H9 (cell line): Measurements from ENCODE around the gene LGALS14. TPM values are rescaled to one million over a fixed set of nuclear protein-coding genes. Genes with fewer than 3 reads are reported as not detected.

Experiments used
- DNase-seq: peaks from one replicate; pipeline ENCODE4 v3.0.0-alpha.2; 2017
- H2AFZ ChIP-seq: one replicate; pipeline ENCODE4 v1.6.1; 2013; ENCODE audit warnings: mild to moderate bottlenecking, low read length, control low read depth, moderate library complexity
- H2AK5ac ChIP-seq: 2 replicates; pipeline ENCODE4 v1.6.1; 2013; ENCODE audit warnings: low read length, control low read depth, mixed read lengths; ENCODE audit not compliant: insufficient read length
- H2BK120ac ChIP-seq: one replicate; pipeline ENCODE4 v1.6.1; 2013; ENCODE audit warnings: low read depth, mild to moderate bottlenecking, low read length, control low read depth, inconsistent platforms; ENCODE audit not compliant: poor library complexity, severe bottlenecking
- H2BK12ac ChIP-seq: 2 replicates; pipeline ENCODE4 v1.6.1; 2013; ENCODE audit warnings: low read length, control low read depth, mixed read lengths, low read depth; ENCODE audit not compliant: insufficient read length
- H2BK15ac ChIP-seq: 2 replicates; pipeline ENCODE4 v1.6.1; 2013; ENCODE audit warnings: low read depth, low read length, control low read depth
- H2BK20ac ChIP-seq: one replicate; pipeline ENCODE4 v1.6.1; 2013; ENCODE audit warnings: low read depth, mild to moderate bottlenecking, low read length, control low read depth, inconsistent platforms; ENCODE audit not compliant: poor library complexity, severe bottlenecking
- H2BK5ac ChIP-seq: 2 replicates; pipeline ENCODE4 v1.6.1; 2013; ENCODE audit warnings: low read length, control low read depth, mixed read lengths; ENCODE audit not compliant: insufficient read length
- H3K14ac ChIP-seq: 2 replicates; pipeline ENCODE4 v1.6.1; 2013; ENCODE audit warnings: low read length, control low read depth; ENCODE audit not compliant: insufficient read depth
- H3K18ac ChIP-seq: 2 replicates; pipeline ENCODE4 v1.6.1; 2013; ENCODE audit warnings: low read depth, mild to moderate bottlenecking, mixed read lengths, low read length, control low read depth; ENCODE audit not compliant: insufficient read length
- H3K23ac ChIP-seq: 2 replicates; pipeline ENCODE4 v1.6.1; 2013; ENCODE audit warnings: low read length, control low read depth, mixed read lengths, low read depth; ENCODE audit not compliant: insufficient read length
- H3K23me2 ChIP-seq: 2 replicates; pipeline ENCODE4 v1.6.1; 2013; ENCODE audit warnings: low read depth, mild to moderate bottlenecking, mixed read lengths, low read length, control low read depth; ENCODE audit not compliant: insufficient read length, poor library complexity, severe bottlenecking
- H3K27ac ChIP-seq: 2 replicates; pipeline ENCODE4 v1.5.1; 2013; ENCODE audit warnings: low read length, control low read depth, mixed read lengths, low read depth; ENCODE audit not compliant: insufficient read length
- H3K27me3 ChIP-seq: 2 replicates; pipeline ENCODE4 v1.6.1; 2013; ENCODE audit warnings: low read length, control low read depth, inconsistent platforms; ENCODE audit not compliant: insufficient read depth
- H3K4ac ChIP-seq: 2 replicates; pipeline ENCODE4 v1.6.1; 2013; ENCODE audit warnings: low read depth, mild to moderate bottlenecking, control low read depth, inconsistent platforms, low read length, moderate library complexity
- H3K4me1 ChIP-seq: 2 replicates; pipeline ENCODE4 v1.6.1; 2013; ENCODE audit warnings: low read length, control low read depth, inconsistent platforms; ENCODE audit not compliant: insufficient read depth
- H3K4me2 ChIP-seq: 2 replicates; pipeline ENCODE4 v1.6.1; 2013; ENCODE audit warnings: low read length, control low read depth, mixed read lengths; ENCODE audit not compliant: insufficient read length, insufficient read depth
- H3K56ac ChIP-seq: 2 replicates; pipeline ENCODE4 v1.6.1; 2013; ENCODE audit warnings: low read depth, mild to moderate bottlenecking, mixed read lengths, low read length, control low read depth; ENCODE audit not compliant: insufficient read length
- H3K79me1 ChIP-seq: 2 replicates; pipeline ENCODE4 v1.6.1; 2013; ENCODE audit warnings: low read depth, mild to moderate bottlenecking, moderate library complexity, low read length, control low read depth, inconsistent platforms; ENCODE audit not compliant: insufficient read depth, poor library complexity, severe bottlenecking
- H3K79me2 ChIP-seq: 2 replicates; pipeline ENCODE4 v1.6.1; 2013; ENCODE audit warnings: low read length, control low read depth, inconsistent platforms; ENCODE audit not compliant: insufficient read depth
- H3K9ac ChIP-seq: 2 replicates; pipeline ENCODE4 v1.6.1; 2013; ENCODE audit warnings: low read length, control low read depth, mixed read lengths; ENCODE audit not compliant: insufficient read length; ENCODE audit errors: extremely low read depth
- H3K9me3 ChIP-seq: one replicate; pipeline ENCODE4 v1.6.1; 2013; ENCODE audit warnings: low read depth, low read length, inconsistent platforms; ENCODE audit not compliant: control insufficient read depth
- H3T11ph ChIP-seq: one replicate; pipeline ENCODE4 v1.6.1; 2013; ENCODE audit warnings: mild to moderate bottlenecking, low read length, control low read depth, inconsistent platforms
- H4K20me1 ChIP-seq: one replicate; pipeline ENCODE4 v1.6.1; 2013; ENCODE audit not compliant: control insufficient read depth, insufficient read length, insufficient read depth
- H4K5ac ChIP-seq: 2 replicates; pipeline ENCODE4 v1.6.1; 2013; ENCODE audit warnings: low read depth, mild to moderate bottlenecking, mixed read lengths, low read length, control low read depth; ENCODE audit not compliant: insufficient read length
- H4K8ac ChIP-seq: replicated peaks from 2 replicates; pipeline ENCODE4 v1.6.1; 2013; ENCODE audit warnings: low read length, control low read depth, mixed read lengths, low read depth; ENCODE audit not compliant: insufficient read length
- H4K91ac ChIP-seq: 2 replicates; pipeline ENCODE4 v1.6.1; 2013; ENCODE audit warnings: low read depth, mild to moderate bottlenecking, moderate library complexity, mixed read lengths, low read length, control low read depth; ENCODE audit not compliant: insufficient read length
- H3K27ac Mint-ChIP-seq, 3 experiments: 2 replicates in 2 of 3; 3 replicates in 1 of 3; pipeline ENCODE4 v1.8.0; 2020 to 2021; ENCODE audit warnings: mixed read lengths in 3 of 3, mild to moderate bottlenecking in 1 of 3, moderate library complexity in 1 of 3
- H3K27me3 Mint-ChIP-seq: 2 replicates; pipeline ENCODE4 v1.8.0; 2021; ENCODE audit warnings: low read depth, mild to moderate bottlenecking, moderate library complexity, mixed read lengths
- H3K36me3 Mint-ChIP-seq, 3 experiments: 2 replicates in 2 of 3; 3 replicates in 1 of 3; pipeline ENCODE4 v1.8.0; 2020 to 2021; ENCODE audit warnings: low read depth in 3 of 3, mixed read lengths in 3 of 3; ENCODE audit not compliant: insufficient read depth in 1 of 3
- H3K4me1 Mint-ChIP-seq, 2 experiments: 2 replicates each; pipeline ENCODE4 v1.8.0; 2020; ENCODE audit warnings: mixed read lengths in 2 of 2
- H3K4me3 Mint-ChIP-seq, 2 experiments: 2 replicates in 1 of 2; 3 replicates in 1 of 2; pipeline ENCODE4 v1.8.0; 2020 to 2021; ENCODE audit warnings: mild to moderate bottlenecking in 2 of 2, mixed read lengths in 2 of 2, moderate library complexity in 1 of 2
- H3K9me3 Mint-ChIP-seq, 2 experiments: 2 replicates in 1 of 2; 3 replicates in 1 of 2; pipeline ENCODE4 v1.8.0; 2020; ENCODE audit warnings: mild to moderate bottlenecking in 2 of 2, mixed read lengths in 2 of 2, moderate library complexity in 1 of 2
- WGBS: extraction: QIAGEN DNeasy Blood & Tissue Kit; methylation state at CpG from one replicate; pipeline ENCODE4 v1.1.7; 2013; ENCODE audit warnings: missing lambda C conversion rate, low lambda C conversion rate, mixed read lengths; ENCODE audit not compliant: insufficient read length; ENCODE audit errors: extremely low coverage; 5-methylcytosine and 5-hydroxymethylcytosine counted together
- total RNA-seq: library from RNA; stranded (reverse); gene quantifications from 2 replicates; pipeline ENCODE4 v1.2.1, GENCODE V29; 2021
- TF ChIP-seq, protein P1 (sequence below): fragments of 200-600 bp; sonication (generic); conservative IDR thresholded peaks from 3 replicates; pipeline ENCODE4 v1.8.0; 2021; ENCODE audit warnings: antibody characterized with exemption, mild to moderate bottlenecking

LGALS14 gene
- total RNA-seq, 1 experiment from 2014 or later = not detected

DNA sequence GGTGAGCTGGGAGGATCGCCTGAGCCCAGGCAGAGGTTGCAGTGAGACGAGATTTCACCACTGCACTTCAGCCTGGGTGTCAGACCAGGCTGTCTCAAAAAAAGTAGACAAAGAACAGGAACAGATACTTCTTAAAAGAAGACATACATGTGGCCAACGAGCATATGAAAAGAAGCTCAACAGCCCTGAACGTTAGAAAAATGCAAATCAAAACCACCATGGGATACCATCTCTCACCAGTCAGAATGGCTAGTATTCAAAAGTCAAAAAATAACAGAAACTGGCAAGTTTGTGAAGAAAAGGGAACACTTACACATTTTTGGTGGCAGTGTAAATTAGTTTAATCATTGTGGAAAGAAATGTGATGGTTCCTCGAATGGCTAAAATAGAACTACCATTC, 3.0 kb upstream of the LGALS14 start:
- no peaks in the 10 kb centered on the region for H4K20me1 ChIP-seq
- H3K56ac ChIP-seq = no peak overlapping the region
- H3K23me2 ChIP-seq = no peaks in the 10 kb centered on the region
- no peak overlapping the region for H4K8ac ChIP-seq
- H3K79me2 ChIP-seq = no peaks in the 10 kb centered on the region
- Mint-ChIP-seq H3K4me1 (no peaks in the 10 kb centered on the region), H3K36me3 (no peaks in the 10 kb centered on the region), H3K4me3 (no peak overlapping the region), H3K27me3 (peaks cover 2% of the 10 kb centered on the region; the same call in 1 of the 2 replicates), H3K27ac (no peak overlapping the region), H3K9me3 (no peaks in the 10 kb centered on the region)
- no peak overlapping the region for H2BK15ac ChIP-seq
- H3K14ac ChIP-seq = no peak overlapping the region
- H4K5ac ChIP-seq = no peak overlapping the region
- H2BK5ac ChIP-seq = no peak overlapping the region
- no peaks in the 10 kb centered on the region for H3K4me1 ChIP-seq
- no peaks in the 10 kb centered on the region for H3K79me1 ChIP-seq
- no peak overlapping the region for H2AFZ ChIP-seq
- no peak overlapping the region for H3K27ac ChIP-seq
- H3K4ac ChIP-seq = no peak overlapping the region
- no peak overlapping the region for H2BK120ac ChIP-seq
- no peak overlapping the region for H3K4me2 ChIP-seq
- no peak overlapping the region for H2BK12ac ChIP-seq
- no peak overlapping the region for H3T11ph ChIP-seq
- no peak overlapping the region for H4K91ac ChIP-seq
- H3K18ac ChIP-seq = no peak overlapping the region
- no peaks in the 10 kb centered on the region for H3K9me3 ChIP-seq
- no peaks in the 10 kb centered on the region for H3K27me3 ChIP-seq
- H3K23ac ChIP-seq = no peak overlapping the region
- no peak overlapping the region for H2BK20ac ChIP-seq
- no peak overlapping the region for H2AK5ac ChIP-seq
- no CpG with 5 or more reads among the region's 5 CpGs for WGBS
- TF ChIP-seq, protein P1, sequence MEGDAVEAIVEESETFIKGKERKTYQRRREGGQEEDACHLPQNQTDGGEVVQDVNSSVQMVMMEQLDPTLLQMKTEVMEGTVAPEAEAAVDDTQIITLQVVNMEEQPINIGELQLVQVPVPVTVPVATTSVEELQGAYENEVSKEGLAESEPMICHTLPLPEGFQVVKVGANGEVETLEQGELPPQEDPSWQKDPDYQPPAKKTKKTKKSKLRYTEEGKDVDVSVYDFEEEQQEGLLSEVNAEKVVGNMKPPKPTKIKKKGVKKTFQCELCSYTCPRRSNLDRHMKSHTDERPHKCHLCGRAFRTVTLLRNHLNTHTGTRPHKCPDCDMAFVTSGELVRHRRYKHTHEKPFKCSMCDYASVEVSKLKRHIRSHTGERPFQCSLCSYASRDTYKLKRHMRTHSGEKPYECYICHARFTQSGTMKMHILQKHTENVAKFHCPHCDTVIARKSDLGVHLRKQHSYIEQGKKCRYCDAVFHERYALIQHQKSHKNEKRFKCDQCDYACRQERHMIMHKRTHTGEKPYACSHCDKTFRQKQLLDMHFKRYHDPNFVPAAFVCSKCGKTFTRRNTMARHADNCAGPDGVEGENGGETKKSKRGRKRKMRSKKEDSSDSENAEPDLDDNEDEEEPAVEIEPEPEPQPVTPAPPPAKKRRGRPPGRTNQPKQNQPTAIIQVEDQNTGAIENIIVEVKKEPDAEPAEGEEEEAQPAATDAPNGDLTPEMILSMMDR = no peak
- DNase-seq = no peak
- no peak overlapping the region for H3K9ac ChIP-seq
